CD4-positive, CD25-positive, alpha-beta regulatory T cell (primary cell): ENCODE measurements around the gene MOCOS. TPM values are rescaled to one million over a fixed set of nuclear protein-coding genes. Genes with fewer than 3 reads are reported as not detected.

Experiments used
- ATAC-seq, 2 donors: fragments of 150-1000 bp; cut with Tn5 transposase; one replicate each; pipeline ENCODE4 v1.10.0; 2021; ENCODE audit warnings: low read depth in 2 of 2, moderate number of reproducible peaks in 2 of 2, moderate library complexity in 1 of 2
- DNase-seq, 3 donors: peaks; one replicate each; pipeline versions ENCODE4 v3.0.0 to v3.0.0-alpha.2; 2012 to 2022; ENCODE audit warnings: mixed read lengths in 1 of 3
- H3K27ac ChIP-seq: one replicate; pipeline ENCODE4 v1.7.0; 2013; ENCODE audit warnings: mild to moderate bottlenecking, low read length; ENCODE audit not compliant: insufficient read depth, poor library complexity, severe bottlenecking
- H3K27me3 ChIP-seq: one replicate; pipeline ENCODE4 v1.7.0; 2013; ENCODE audit warnings: low read length; ENCODE audit not compliant: control insufficient read depth, insufficient read depth
- H3K36me3 ChIP-seq: one replicate; pipeline ENCODE4 v1.7.0; 2013; ENCODE audit warnings: mild to moderate bottlenecking, low read length, moderate library complexity; ENCODE audit not compliant: control insufficient read depth, insufficient read depth
- H3K4me1 ChIP-seq: 2 replicates; pipeline ENCODE4 v1.7.0; 2013; ENCODE audit warnings: mild to moderate bottlenecking, low read length; ENCODE audit not compliant: insufficient read depth, control insufficient read depth, poor library complexity, severe bottlenecking
- H3K4me3 ChIP-seq: one replicate; pipeline ENCODE4 v1.7.0; 2013; ENCODE audit warnings: low read depth, mild to moderate bottlenecking, low read length, moderate library complexity
- H3K9me3 ChIP-seq, 2 experiments: 1 replicate in 1 of 2; 2 replicates in 1 of 2; pipeline ENCODE4 v1.7.0; 2013; ENCODE audit warnings: low read length in 2 of 2, mild to moderate bottlenecking in 1 of 2, moderate library complexity in 1 of 2; ENCODE audit not compliant: control insufficient read depth in 2 of 2
- H3K27ac Mint-ChIP-seq, 3 donors: one replicate each; pipeline ENCODE4 v1.8.0; 2020 to 2022; ENCODE audit warnings: mild to moderate bottlenecking in 3 of 3, mixed read lengths in 3 of 3, moderate library complexity in 2 of 3
- H3K27me3 Mint-ChIP-seq: one replicate; pipeline ENCODE4 v1.8.0; 2022; ENCODE audit warnings: mild to moderate bottlenecking, mixed read lengths
- H3K36me3 Mint-ChIP-seq: one replicate; pipeline ENCODE4 v1.8.0; 2020; ENCODE audit warnings: mixed read lengths
- H3K4me1 Mint-ChIP-seq, 4 donors: one replicate each; pipeline ENCODE4 v1.8.0; 2020 to 2022; ENCODE audit warnings: mixed read lengths in 4 of 4, mild to moderate bottlenecking in 1 of 4
- H3K4me3 Mint-ChIP-seq, 4 donors: one replicate each; pipeline ENCODE4 v1.8.0; 2020 to 2022; ENCODE audit warnings: mild to moderate bottlenecking in 4 of 4, mixed read lengths in 4 of 4, moderate library complexity in 3 of 4
- H3K9me3 Mint-ChIP-seq, 7 donors: one replicate each; pipeline ENCODE4 v1.8.0; 2020 to 2022; ENCODE audit warnings: mixed read lengths in 7 of 7, mild to moderate bottlenecking in 3 of 7, moderate library complexity in 2 of 7
- polyA plus RNA-seq, 4 donors: library from polyadenylated mRNA; unstranded; fragments of 300-500 nt; fragmentation: Illumina TruSeq; gene quantifications; one replicate each; pipeline ENCODE4 v1.2.3, GENCODE V29; 2021
- total RNA-seq: library from RNA; stranded (reverse); gene quantifications from one replicate; pipeline ENCODE4 v1.2.3, GENCODE V29; 2022

Gene MOCOS
- total and polyA plus RNA-seq, 5 donors from 2014 or later: 0.02 TPM; not detected in 4

DNA sequence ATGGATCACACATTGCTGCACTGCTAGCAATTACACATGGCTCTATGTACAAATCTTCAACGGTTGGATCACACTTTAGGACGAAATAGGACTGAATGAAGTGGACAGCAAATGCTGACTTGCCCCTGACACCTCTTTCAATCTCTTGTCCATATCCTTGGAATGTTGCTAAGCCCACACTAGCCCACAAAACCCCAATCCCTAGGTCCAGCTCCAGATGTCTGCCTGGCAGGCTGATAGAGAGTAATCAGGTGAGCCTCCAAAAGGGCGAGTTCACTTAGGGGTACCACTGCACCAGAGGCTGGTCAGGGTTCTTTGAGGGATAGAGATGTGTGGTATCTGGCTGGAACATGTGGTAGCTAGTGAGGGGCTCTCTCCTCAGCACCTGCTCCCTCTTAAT is 91.7 kb downstream of the MOCOS start:
- Mint-ChIP-seq H3K4me3 (no peak overlapping the region), H3K27ac (no peak overlapping the region), H3K9me3 (no peaks in the 10 kb centered on the region), H3K27me3 (peaks cover 23% of the 10 kb centered on the region), H3K4me1 (no peaks in the 10 kb centered on the region), H3K36me3 (no peaks in the 10 kb centered on the region)
- Histone ChIP-seq H3K27ac (no peak overlapping the region), H3K36me3 (no peaks in the 10 kb centered on the region), H3K27me3 (peaks cover 12% of the 10 kb centered on the region), H3K4me3 (no peak overlapping the region), H3K9me3 (no peaks in the 10 kb centered on the region), H3K4me1 (no peaks in the 10 kb centered on the region)
- no peak for DNase-seq
- no peak for ATAC-seq

DNA sequence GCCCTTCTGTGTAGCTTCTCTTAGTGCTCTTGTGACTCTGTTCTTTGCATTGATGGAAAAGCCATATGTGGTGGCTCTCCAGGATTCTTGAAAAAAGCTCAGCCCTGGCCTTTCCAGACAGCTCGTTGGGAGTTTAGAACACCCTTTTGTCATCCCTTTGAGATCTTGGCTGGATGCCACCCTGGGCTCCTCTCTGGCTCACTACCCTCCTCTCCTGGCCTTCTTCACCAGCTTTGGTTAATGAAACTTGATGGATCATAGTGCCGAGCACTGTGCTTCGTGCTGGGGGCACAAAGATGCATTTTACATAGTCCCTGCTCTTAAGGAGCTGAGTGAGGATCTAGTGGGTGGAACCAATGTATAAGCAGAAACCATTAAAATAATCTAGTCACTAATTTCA is 94.6 kb downstream of the MOCOS start:
- no peak for ATAC-seq
- no peak for DNase-seq
- Histone ChIP-seq H3K27me3 (peaks cover 12% of the 10 kb centered on the region), H3K4me3 (no peak overlapping the region), H3K4me1 (no peaks in the 10 kb centered on the region), H3K27ac (no peak overlapping the region), H3K9me3 (no peaks in the 10 kb centered on the region), H3K36me3 (no peaks in the 10 kb centered on the region)
- H3K27ac Mint-ChIP-seq: no peak overlapping the region
- no peaks in the 10 kb centered on the region for H3K9me3 Mint-ChIP-seq
- no peak overlapping the region for H3K4me3 Mint-ChIP-seq
- peaks cover 0 to 2% (median 0%) of the 10 kb centered on the region in 4 donors for H3K4me1 Mint-ChIP-seq
- no peaks in the 10 kb centered on the region for H3K36me3 Mint-ChIP-seq
- peaks cover 37% of the 10 kb centered on the region for H3K27me3 Mint-ChIP-seq

DNA sequence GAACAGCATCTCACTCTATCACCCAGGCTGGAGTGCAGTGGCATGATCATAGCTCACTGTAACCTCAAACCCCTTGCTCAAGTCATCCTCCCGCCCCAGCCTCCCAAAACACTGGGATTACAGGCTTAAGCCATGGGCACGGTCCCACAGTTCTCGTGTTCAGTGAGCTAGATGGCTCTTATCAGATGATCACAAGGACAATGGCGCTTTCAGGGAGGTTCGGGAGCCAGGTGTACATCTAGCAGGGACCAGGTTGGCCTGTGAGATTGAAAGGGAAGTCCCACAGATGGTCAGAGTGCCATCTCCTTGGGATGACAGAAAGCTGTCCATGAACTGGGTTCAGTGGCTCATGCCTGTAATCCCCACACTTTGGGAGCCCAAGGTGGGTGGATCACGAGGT is 96.2 kb downstream of the MOCOS start:
- no peak for ATAC-seq
- Histone ChIP-seq H3K4me1 (no peaks in the 10 kb centered on the region), H3K27me3 (peaks cover 12% of the 10 kb centered on the region), H3K4me3 (no peak overlapping the region), H3K27ac (no peak overlapping the region), H3K36me3 (no peaks in the 10 kb centered on the region), H3K9me3 (no peaks in the 10 kb centered on the region)
- H3K27me3 Mint-ChIP-seq: peaks cover 34% of the 10 kb centered on the region
- no peaks in the 10 kb centered on the region for H3K9me3 Mint-ChIP-seq
- H3K4me3 Mint-ChIP-seq: no peak overlapping the region
- H3K27ac Mint-ChIP-seq: no peak overlapping the region
- no peak for DNase-seq
- H3K4me1 Mint-ChIP-seq: peaks cover 0 to 2% (median 0%) of the 10 kb centered on the region in 4 donors
- no peaks in the 10 kb centered on the region for H3K36me3 Mint-ChIP-seq

- no peaks in the 10 kb centered on the region for H3K9me3 Mint-ChIP-seq
- H3K27ac Mint-ChIP-seq: no peak overlapping the region
- Histone ChIP-seq H3K4me1 (no peaks in the 10 kb centered on the region), H3K27me3 (peaks cover 15% of the 10 kb centered on the region), H3K4me3 (no peak overlapping the region), H3K9me3 (peaks cover 0 to 2% of the 10 kb centered on the region in 2 experiments), H3K36me3 (no peaks in the 10 kb centered on the region), H3K27ac (no peak overlapping the region)
- no peak for DNase-seq
- peaks cover 0 to 2% (median 0%) of the 10 kb centered on the region in 4 donors for H3K4me1 Mint-ChIP-seq
- ATAC-seq: no peak
- H3K36me3 Mint-ChIP-seq: no peaks in the 10 kb centered on the region
- H3K27me3 Mint-ChIP-seq: peaks cover 30% of the 10 kb centered on the region
- H3K4me3 Mint-ChIP-seq: no peak overlapping the region
These were observed 97.0 kb downstream of the MOCOS start for GRCh38 chr18:36284268-36284667.

GRCh38 chr18:36284671-36285295 is 97.5 kb downstream of the MOCOS start:
- Histone ChIP-seq H3K27ac (no peak overlapping the region), H3K4me3 (no peak overlapping the region), H3K4me1 (no peaks in the 10 kb centered on the region), H3K9me3 (peaks cover 0 to 2% of the 10 kb centered on the region in 2 experiments), H3K36me3 (no peaks in the 10 kb centered on the region), H3K27me3 (peaks cover 15% of the 10 kb centered on the region)
- no peaks in the 10 kb centered on the region for H3K9me3 Mint-ChIP-seq
- H3K4me3 Mint-ChIP-seq: no peak overlapping the region
- peaks cover 36% of the 10 kb centered on the region for H3K27me3 Mint-ChIP-seq
- peak; percentile 24 to 72 (median 62) for DNase-seq
- ATAC-seq: no peak
- no peak overlapping the region for H3K27ac Mint-ChIP-seq
- no peaks in the 10 kb centered on the region for H3K36me3 Mint-ChIP-seq
- H3K4me1 Mint-ChIP-seq: peaks cover 0 to 2% (median 0%) of the 10 kb centered on the region in 4 donors

GRCh38 chr18:36287653-36288052 is 100.4 kb downstream of the MOCOS start:
- Histone ChIP-seq H3K9me3 (peaks cover 0 to 2% of the 10 kb centered on the region in 2 experiments), H3K27me3 (peaks cover 14% of the 10 kb centered on the region), H3K27ac (no peak overlapping the region), H3K4me3 (no peak overlapping the region), H3K4me1 (no peaks in the 10 kb centered on the region), H3K36me3 (no peaks in the 10 kb centered on the region)
- Mint-ChIP-seq H3K4me1 (peaks cover 0 to 2% (median 0%) of the 10 kb centered on the region in 4 donors), H3K27me3 (peaks cover 39% of the 10 kb centered on the region), H3K36me3 (no peaks in the 10 kb centered on the region), H3K9me3 (no peaks in the 10 kb centered on the region), H3K4me3 (no peak overlapping the region), H3K27ac (no peak overlapping the region)
- ATAC-seq (no peak), DNase-seq (no peak)

- peaks cover 0 to 2% of the 10 kb centered on the region in 2 experiments for H3K9me3 ChIP-seq
- no peaks in the 10 kb centered on the region for H3K36me3 Mint-ChIP-seq
- no peak overlapping the region for H3K4me3 ChIP-seq
- no peak for ATAC-seq
- peaks cover 21% of the 10 kb centered on the region for H3K27me3 ChIP-seq
- H3K4me1 Mint-ChIP-seq: peaks cover 0 to 2% (median 0%) of the 10 kb centered on the region in 4 donors
- DNase-seq: no peak
- H3K27ac ChIP-seq: no peak overlapping the region
- H3K27me3 Mint-ChIP-seq: peaks cover 39% of the 10 kb centered on the region
- no peaks in the 10 kb centered on the region for H3K4me1 ChIP-seq
- no peak overlapping the region for H3K27ac Mint-ChIP-seq
- no peaks in the 10 kb centered on the region for H3K36me3 ChIP-seq
- H3K4me3 Mint-ChIP-seq: no peak overlapping the region
- H3K9me3 Mint-ChIP-seq: no peaks in the 10 kb centered on the region
These were observed 101.4 kb downstream of the MOCOS start for GRCh38 chr18:36288689-36289088.

DNA sequence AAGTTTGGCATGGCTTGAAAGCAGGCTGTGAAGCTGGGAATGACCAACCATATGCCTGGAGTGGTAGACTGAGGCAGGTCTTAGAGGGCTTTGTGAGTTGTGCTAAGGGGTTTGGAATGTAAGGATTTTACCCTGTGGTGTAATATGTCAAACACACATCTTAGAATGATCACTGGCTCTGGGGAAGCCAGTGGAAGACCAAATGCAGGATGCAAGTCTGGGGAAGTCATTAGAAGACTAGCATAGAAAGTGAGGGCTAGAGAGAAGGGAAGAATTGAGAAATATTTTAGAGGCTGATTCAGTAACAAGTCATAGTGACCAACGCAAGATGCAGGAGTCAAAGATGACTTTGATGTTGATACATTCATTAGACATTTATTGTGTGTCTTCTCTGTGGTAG is 106.7 kb downstream of the MOCOS start:
- Mint-ChIP-seq H3K9me3 (no peaks in the 10 kb centered on the region), H3K36me3 (no peaks in the 10 kb centered on the region), H3K27me3 (peaks cover 18% of the 10 kb centered on the region), H3K27ac (no peak overlapping the region), H3K4me3 (no peak overlapping the region), H3K4me1 (peaks cover 0 to 3% (median 0%) of the 10 kb centered on the region in 4 donors)
- no peaks in the 10 kb centered on the region for H3K36me3 ChIP-seq
- H3K27me3 ChIP-seq: peaks cover 16% of the 10 kb centered on the region
- no peak overlapping the region for H3K4me3 ChIP-seq
- no peaks in the 10 kb centered on the region for H3K9me3 ChIP-seq
- ATAC-seq: no peak
- H3K4me1 ChIP-seq: peaks cover 20% of the 10 kb centered on the region
- H3K27ac ChIP-seq: no peak overlapping the region
- no peak for DNase-seq
